Natural killer cell (primary cell): ENCODE data around the gene NUP214. TPM values are rescaled to one million over a fixed set of nuclear protein-coding genes. Genes with fewer than 3 reads are reported as not detected.
"Not testable (repeated sequence)": the region's sequence is repeated elsewhere in the genome, so short reads cannot be mapped to it uniquely, and the experiment has no call there.

Experiments used
- ATAC-seq, 3 donors: fragments of 150-1000 bp in 2 of 3; fragments of 200-7000 bp in 1 of 3; cut with Tn5 transposase; 1 replicate in 1 of 3; 2 replicates in 2 of 3; pipeline ENCODE4 v1.10.0; 2021; ENCODE audit warnings: mild to moderate bottlenecking in 2 of 3, moderate library complexity in 2 of 3
- DNase-seq, 2 donors: peaks; one replicate each; pipeline versions ENCODE4 v3.0.0 to v3.0.0-alpha.2; 2013 to 2021; ENCODE audit warnings: mixed read lengths in 1 of 2
- H3K27ac ChIP-seq: one replicate; pipeline ENCODE4 v1.5.1; 2013; ENCODE audit warnings: mild to moderate bottlenecking, low read length
- H3K27me3 ChIP-seq: one replicate; pipeline ENCODE4 v1.6.1; 2013; ENCODE audit warnings: low read length; ENCODE audit not compliant: control insufficient read depth, insufficient read depth
- H3K36me3 ChIP-seq: one replicate; pipeline ENCODE4 v1.6.1; 2013; ENCODE audit warnings: low read length; ENCODE audit not compliant: control insufficient read depth, insufficient read depth
- H3K4me1 ChIP-seq: one replicate; pipeline ENCODE4 v1.6.1; 2013; ENCODE audit warnings: low read length; ENCODE audit not compliant: control insufficient read depth, insufficient read depth
- H3K4me3 ChIP-seq: one replicate; pipeline ENCODE4 v1.5.1; 2013; ENCODE audit warnings: low read length
- H3K9me3 ChIP-seq: one replicate; pipeline ENCODE4 v1.6.1; 2013; ENCODE audit warnings: low read length; ENCODE audit not compliant: control insufficient read depth, insufficient read depth
- H3K27ac Mint-ChIP-seq, 2 donors: one replicate each; pipeline ENCODE4 v1.8.0; 2022; ENCODE audit warnings: mild to moderate bottlenecking in 2 of 2, mixed read lengths in 2 of 2, moderate library complexity in 1 of 2
- H3K27me3 Mint-ChIP-seq, 2 donors: one replicate each; pipeline ENCODE4 v1.8.0; 2022; ENCODE audit warnings: low read depth in 2 of 2, mixed read lengths in 2 of 2
- H3K36me3 Mint-ChIP-seq: one replicate; pipeline ENCODE4 v1.8.0; 2022; ENCODE audit warnings: mixed read lengths
- H3K4me1 Mint-ChIP-seq, 2 donors: one replicate each; pipeline ENCODE4 v1.8.0; 2022; ENCODE audit warnings: mixed read lengths in 2 of 2
- H3K4me3 Mint-ChIP-seq: one replicate; pipeline ENCODE4 v1.8.0; 2022; ENCODE audit warnings: mild to moderate bottlenecking, moderate library complexity, mixed read lengths
- H3K9me3 Mint-ChIP-seq, 2 donors: one replicate each; pipeline ENCODE4 v1.8.0; 2022; ENCODE audit warnings: mixed read lengths in 2 of 2
- CTCF ChIP-seq: fragments of 200-600 bp; IDR thresholded peaks from one replicate; pipeline ENCODE4 v1.8.0; 2022; ENCODE audit warnings: antibody characterized with exemption
- WGBS: methylation state at CpG from one replicate; pipeline ENCODE4 v1.1.7; 2013; ENCODE audit warnings: missing lambda C conversion rate; ENCODE audit not compliant: insufficient coverage; 5-methylcytosine and 5-hydroxymethylcytosine counted together
- intact Hi-C: fragments of 100-400 bp; cut with micrococcal nuclease; formaldehyde crosslinking; loops from one replicate; pipeline ENCODE4 v1.14.2; 2022
- total RNA-seq, 4 donors: library from RNA; stranded (reverse); fragments of 120-200 nt in 1 of 4; gene quantifications; one replicate each; pipeline versions ENCODE4 v1.2.3 to v1.2.4, GENCODE V29; 2013 to 2022

NUP214 gene
- total RNA-seq, 3 donors from 2014 or later (not counting 1 experiment from before 2014, with no cell fraction given) = 125 to 133 (median 132) TPM

- Mint-ChIP-seq H3K27me3 (no peaks in the 10 kb centered on the region), H3K4me1 (peaks cover 70 to 79% of the 10 kb centered on the region in 2 donors), H3K4me3 (peak overlapping the region; percentile 99), H3K36me3 (no peaks in the 10 kb centered on the region), H3K9me3 (no peaks in the 10 kb centered on the region), H3K27ac (peak overlapping the region; percentile 91 to 95)
- 2% methylated on average over 20 of the region's 20 CpGs for WGBS
- H3K36me3 ChIP-seq = peaks cover 4% of the 10 kb centered on the region
- peaks cover 92% of the 10 kb centered on the region for H3K4me1 ChIP-seq
- peak; percentile 2 to 37 (median 8) for ATAC-seq
- peak in 1 of 2 donors; percentile 76 for DNase-seq
- peak overlapping the region; percentile 19 for H3K4me3 ChIP-seq
- no peak for TF ChIP-seq CTCF
- no peaks in the 10 kb centered on the region for H3K27me3 ChIP-seq
- intact Hi-C loops = loop anchor here (5.0 kb wide), 1 partner anchor 137 kb away; no protein-coding TSS in a partner anchor
- no peaks in the 10 kb centered on the region for H3K9me3 ChIP-seq
- H3K27ac ChIP-seq = peak overlapping the region; percentile 87
Measured at GRCh38 chr9:131270171-131271015, 145.0 kb downstream of the NUP214 start.

- 61% methylated on average over 1 of the region's 1 CpG for WGBS
- not testable (repeated sequence) for H3K36me3 Mint-ChIP-seq
Measured at GRCh38 chr9:131271016-131271273, 145.6 kb downstream of the NUP214 start.

GRCh38 chr9:131271506-131271931 lies 146.1 kb downstream of the NUP214 start:
- Mint-ChIP-seq H3K27ac (peak overlapping the region; percentile 91 to 95), H3K4me1 (peaks cover 67 to 81% of the 10 kb centered on the region in 2 donors), H3K36me3 (peaks cover 6% of the 10 kb centered on the region), H3K9me3 (no peaks in the 10 kb centered on the region), H3K27me3 (no peaks in the 10 kb centered on the region), H3K4me3 (peak overlapping the region; percentile 99)
- TF ChIP-seq CTCF = no peak
- H3K27me3 ChIP-seq = no peaks in the 10 kb centered on the region
- peak in 1 of 2 donors; percentile 26 for DNase-seq
- peak overlapping the region; percentile 87 for H3K27ac ChIP-seq
- H3K4me1 ChIP-seq = peaks cover 80% of the 10 kb centered on the region
- no peaks in the 10 kb centered on the region for H3K9me3 ChIP-seq
- peak overlapping the region; percentile 2 for H3K4me3 ChIP-seq
- intact Hi-C loops = loop anchor here (5.0 kb wide), 1 partner anchor 136 kb away; no protein-coding TSS in a partner anchor
- H3K36me3 ChIP-seq = no peaks in the 10 kb centered on the region
- 53% methylated on average over 6 of the region's 6 CpGs for WGBS
- ATAC-seq = no peak

More at GRCh38 chr9:131271016-131271273, 145.6 kb downstream of the NUP214 start:
- not testable (repeated sequence) for H3K36me3 ChIP-seq, DNase-seq, H3K27me3 ChIP-seq, ATAC-seq, H3K9me3 Mint-ChIP-seq, H3K27me3 Mint-ChIP-seq, H3K9me3 ChIP-seq
- H3K4me3 ChIP-seq = peak overlapping the region; percentile 19
- H3K4me1 ChIP-seq = peaks cover 86% of the 10 kb centered on the region
- intact Hi-C loops = loop anchor here (5.0 kb wide), 1 partner anchor 136 kb away; no protein-coding TSS in a partner anchor
- H3K4me1 Mint-ChIP-seq = peaks cover 68 to 82% of the 10 kb centered on the region in 2 donors
- peak overlapping the region; percentile 87 for H3K27ac ChIP-seq
- H3K27ac Mint-ChIP-seq = peak overlapping the region; percentile 91 to 95
- H3K4me3 Mint-ChIP-seq = peak overlapping the region; percentile 99

GRCh38 chr9:131272212-131272611 lies 146.8 kb downstream of the NUP214 start:
- Histone ChIP-seq H3K9me3 (no peaks in the 10 kb centered on the region), H3K4me1 (peaks cover 73% of the 10 kb centered on the region), H3K27ac (peak overlapping the region; percentile 87), H3K27me3 (no peaks in the 10 kb centered on the region), H3K36me3 (no peaks in the 10 kb centered on the region), H3K4me3 (peak overlapping the region; percentile 91)
- no peak for TF ChIP-seq CTCF
- intact Hi-C loops = loop anchor here (5.0 kb wide), 1 partner anchor 135 kb away; no protein-coding TSS in a partner anchor
- Mint-ChIP-seq H3K27ac (peak overlapping the region; percentile 91 to 95), H3K27me3 (no peaks in the 10 kb centered on the region), H3K4me3 (peak overlapping the region; percentile 99), H3K9me3 (no peaks in the 10 kb centered on the region), H3K36me3 (peaks cover 7% of the 10 kb centered on the region), H3K4me1 (peaks cover 61 to 74% of the 10 kb centered on the region in 2 donors)
- peak in 1 of 2 donors; percentile 27 for DNase-seq
- 77% methylated on average over 3 of the region's 3 CpGs for WGBS
- ATAC-seq = no peak
